Spleen (tissue), 7 donors: Measurements from ENCODE around the gene SETD1B.
A peak's percentile ranks its signal among the peaks of the same experiment; 100 is the strongest.

ENCODE experiments used
- POLR2A ChIP-seq, 3 donors: fragments of 450-650 bp; IDR thresholded peaks; one replicate each; pipeline ENCODE4 v1.5.1; 2017; ENCODE audit warnings: antibody characterized with exemption in 3 of 3, mild to moderate bottlenecking in 1 of 3
- POLR2AphosphoS5 ChIP-seq, 3 donors: sonication (generic); formaldehyde crosslinking; IDR thresholded peaks; one replicate each; pipeline ENCODE4 v1.5.1; 2017; ENCODE audit warnings: antibody characterized with exemption in 3 of 3
- TF ChIP-seq, protein P1 (sequence below), 11 experiments: fragments of 200-600 bp in 7 of 11; fragments of 450-650 bp in 4 of 11; sonication (generic) in 4 of 11; IDR thresholded peaks in 8 of 11; conservative IDR thresholded peaks in 3 of 11; 1 replicate in 7 of 11; 2 replicates in 4 of 11; pipeline versions ENCODE4 v1.4.0 to v1.8.0; 2016 to 2021; ENCODE audit warnings: antibody characterized with exemption in 11 of 11, inconsistent platforms in 4 of 11, mild to moderate bottlenecking in 1 of 11
- donor health status: DM: no; HTN: no; CAD: no; lungs with moderate emphysema.
- donor health status: DM: no; HTN: no; CAD: no.
- donor health status: DM: no; HTN: no; CAD: no.

DNA sequence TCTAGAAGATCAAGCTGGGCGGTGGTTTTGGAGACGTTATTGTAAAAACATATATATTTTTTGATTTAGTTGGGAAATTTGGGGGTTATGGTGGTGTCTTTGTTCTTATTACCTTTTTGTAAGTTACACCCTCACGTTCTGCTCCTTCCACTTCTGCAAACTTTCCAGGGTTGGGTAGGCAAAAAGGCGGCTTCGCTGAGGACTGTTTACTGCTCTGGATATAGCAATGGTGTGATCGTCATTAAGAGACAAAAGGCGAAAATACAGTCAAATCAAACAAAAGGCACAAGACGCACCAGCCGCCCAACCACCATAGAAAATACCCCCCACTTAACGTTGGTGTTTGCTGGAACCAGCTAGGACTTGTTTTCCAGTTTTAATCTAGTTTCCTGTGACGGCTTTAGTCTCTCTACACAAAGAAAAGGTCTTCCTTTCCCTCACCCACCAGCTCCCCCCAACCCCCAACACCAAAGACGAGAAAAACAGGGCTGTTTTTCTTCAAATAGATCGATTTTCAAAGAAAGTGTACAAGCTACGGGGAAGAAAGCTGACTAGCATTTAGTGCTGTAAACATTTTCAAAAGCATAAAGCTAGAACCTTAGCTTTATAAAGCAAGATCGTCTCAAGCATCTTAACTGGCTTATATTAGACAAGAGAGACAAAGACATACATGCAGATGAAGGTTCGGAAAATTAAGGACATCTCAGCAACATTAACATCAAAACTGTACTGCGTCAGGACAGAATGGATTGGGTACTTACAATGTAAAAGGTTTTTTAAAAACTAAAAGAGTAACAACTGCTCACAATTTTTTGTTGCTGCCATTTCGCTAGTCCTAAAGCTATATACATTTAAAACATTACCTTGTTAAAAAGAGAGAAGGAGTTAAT, 2.0 kb upstream of the SETD1B start:
- TF ChIP-seq, protein P1, sequence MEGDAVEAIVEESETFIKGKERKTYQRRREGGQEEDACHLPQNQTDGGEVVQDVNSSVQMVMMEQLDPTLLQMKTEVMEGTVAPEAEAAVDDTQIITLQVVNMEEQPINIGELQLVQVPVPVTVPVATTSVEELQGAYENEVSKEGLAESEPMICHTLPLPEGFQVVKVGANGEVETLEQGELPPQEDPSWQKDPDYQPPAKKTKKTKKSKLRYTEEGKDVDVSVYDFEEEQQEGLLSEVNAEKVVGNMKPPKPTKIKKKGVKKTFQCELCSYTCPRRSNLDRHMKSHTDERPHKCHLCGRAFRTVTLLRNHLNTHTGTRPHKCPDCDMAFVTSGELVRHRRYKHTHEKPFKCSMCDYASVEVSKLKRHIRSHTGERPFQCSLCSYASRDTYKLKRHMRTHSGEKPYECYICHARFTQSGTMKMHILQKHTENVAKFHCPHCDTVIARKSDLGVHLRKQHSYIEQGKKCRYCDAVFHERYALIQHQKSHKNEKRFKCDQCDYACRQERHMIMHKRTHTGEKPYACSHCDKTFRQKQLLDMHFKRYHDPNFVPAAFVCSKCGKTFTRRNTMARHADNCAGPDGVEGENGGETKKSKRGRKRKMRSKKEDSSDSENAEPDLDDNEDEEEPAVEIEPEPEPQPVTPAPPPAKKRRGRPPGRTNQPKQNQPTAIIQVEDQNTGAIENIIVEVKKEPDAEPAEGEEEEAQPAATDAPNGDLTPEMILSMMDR (IDR thresholded peaks at IDR 0.05 in 8 of 11, conservative IDR thresholded peaks at IDR 0.05 in 3 of 11): no peak
- TF ChIP-seq POLR2A (IDR thresholded peaks at IDR 0.05) (peak in 1 of 3 donors; percentile 19), POLR2AphosphoS5 (IDR thresholded peaks at IDR 0.05) (peak in 1 of 3 donors; percentile 61)
